GM23338 (cell line): ENCODE results near the gene SYT12. TPM values are rescaled to one million over a fixed set of nuclear protein-coding genes. Genes with fewer than 3 reads are reported as not detected.

Source experiments
- ATAC-seq: fragments of 200-7000 bp; cut with Tn5 transposase; 3 replicates; pipeline ENCODE4 v1.9.1; 2020
- DNase-seq: peaks from one replicate; pipeline ENCODE4 v3.0.0-alpha.2; 2015; ENCODE audit warnings: low spot score
- H2AFZ ChIP-seq: fragments of 200-600 bp; sonication (generic); 2 replicates; pipeline ENCODE4 v1.8.0; 2016; ENCODE audit warnings: antibody characterized with exemption, mild to moderate bottlenecking, moderate library complexity
- H3F3A ChIP-seq: fragments of 200-600 bp; sonication (generic); replicated peaks from 2 replicates; pipeline ENCODE4 v1.8.0; 2017; ENCODE audit warnings: antibody characterized with exemption, mixed run types, low read depth
- H3K27ac ChIP-seq: fragments of 200-600 bp; sonication (generic); 2 replicates; pipeline ENCODE4 v1.6.1; 2016; ENCODE audit warnings: low read depth
- H3K27me3 ChIP-seq: fragments of 200-600 bp; sonication (generic); 2 replicates; pipeline ENCODE4 v1.8.0; 2016; ENCODE audit warnings: mild to moderate bottlenecking, mixed run types, moderate library complexity; ENCODE audit not compliant: insufficient read depth
- H3K36me3 ChIP-seq: fragments of 200-600 bp; sonication (generic); 2 replicates; pipeline ENCODE4 v1.8.0; 2016; ENCODE audit warnings: mild to moderate bottlenecking; ENCODE audit not compliant: insufficient read depth
- H3K4me1 ChIP-seq: fragments of 200-600 bp; sonication (generic); 2 replicates; pipeline ENCODE4 v1.8.0; 2016; ENCODE audit warnings: mild to moderate bottlenecking, moderate library complexity; ENCODE audit not compliant: insufficient read depth
- H3K4me2 ChIP-seq: fragments of 200-600 bp; sonication (generic); 2 replicates; pipeline ENCODE4 v1.7.1; 2017; ENCODE audit warnings: mixed run types
- H3K4me3 ChIP-seq: fragments of 200-600 bp; sonication (generic); 2 replicates; pipeline ENCODE4 v1.6.1; 2016; ENCODE audit warnings: mixed run types
- H3K79me2 ChIP-seq: fragments of 200-600 bp; sonication (generic); replicated peaks from 2 replicates; pipeline ENCODE4 v1.8.0; 2017; ENCODE audit warnings: mild to moderate bottlenecking; ENCODE audit not compliant: insufficient read depth
- H3K9me2 ChIP-seq: fragments of 200-600 bp; sonication (generic); 2 replicates; pipeline ENCODE4 v1.8.0; 2017; ENCODE audit not compliant: insufficient read depth
- H4K20me1 ChIP-seq: fragments of 200-600 bp; sonication (generic); replicated peaks from 2 replicates; pipeline ENCODE4 v1.8.0; 2017; ENCODE audit warnings: mild to moderate bottlenecking; ENCODE audit not compliant: insufficient read depth
- H3K27ac Mint-ChIP-seq: 2 replicates; pipeline ENCODE4 v1.8.0; 2020; ENCODE audit warnings: inconsistent platforms, mild to moderate bottlenecking, moderate library complexity, mixed read lengths
- H3K27me3 Mint-ChIP-seq: 3 replicates; pipeline ENCODE4 v1.8.0; 2022; ENCODE audit warnings: low read depth, mild to moderate bottlenecking, moderate library complexity, mixed read lengths, inconsistent platforms; ENCODE audit not compliant: insufficient read depth, poor library complexity
- H3K36me3 Mint-ChIP-seq: 3 replicates; pipeline ENCODE4 v1.8.0; 2021; ENCODE audit warnings: low read depth, mild to moderate bottlenecking, inconsistent platforms, moderate library complexity, mixed read lengths
- H3K4me1 Mint-ChIP-seq: 3 replicates; pipeline ENCODE4 v1.8.0; 2020; ENCODE audit warnings: mild to moderate bottlenecking, inconsistent platforms, mixed read lengths
- H3K4me3 Mint-ChIP-seq: 3 replicates; pipeline ENCODE4 v1.8.0; 2021; ENCODE audit warnings: moderate library complexity, mild to moderate bottlenecking, inconsistent platforms, mixed read lengths
- H3K9me3 Mint-ChIP-seq: 3 replicates; pipeline ENCODE4 v1.8.0; 2020; ENCODE audit warnings: moderate library complexity, mild to moderate bottlenecking, inconsistent platforms, mixed read lengths
- EZH2 ChIP-seq: fragments of 200-600 bp; sonication (generic); IDR thresholded peaks from one replicate; pipeline ENCODE4 v1.8.0; 2017; ENCODE audit warnings: antibody characterized with exemption, mild to moderate bottlenecking, low read depth; ENCODE audit not compliant: unreplicated experiment
- EZH2phosphoT487 ChIP-seq: fragments of 200-600 bp; sonication (generic); IDR thresholded peaks from one replicate; pipeline ENCODE4 v1.8.1; 2018; ENCODE audit warnings: antibody characterized with exemption; ENCODE audit not compliant: unreplicated experiment
- JUNB ChIP-seq: IDR thresholded peaks from one replicate; pipeline ENCODE4 v1.6.1; 2016; ENCODE audit warnings: antibody characterized with exemption; ENCODE audit not compliant: unreplicated experiment
- STAT1 ChIP-seq: IDR thresholded peaks from one replicate; pipeline ENCODE4 v1.6.1; 2016; ENCODE audit warnings: antibody characterized with exemption; ENCODE audit not compliant: unreplicated experiment
- ZNF114 ChIP-seq: fragments of 250-450 bp; sonication (Bioruptor Pico); IDR thresholded peaks from 2 replicates; pipeline ENCODE4 v1.5.0; 2020; ENCODE audit warnings: mild to moderate bottlenecking, moderate library complexity
- polyA plus RNA-seq: library from polyadenylated mRNA; unstranded; fragments of >200 nt; fragmentation: Nextera tagmentation; extraction: Ambion mirVana; gene quantifications from 2 replicates; pipeline ENCODE4 v1.2.1, GENCODE V29; 2016
- total RNA-seq: library from RNA; depleted of rRNA; stranded (reverse); fragments of >200 nt; shearing (Covaris generic); gene quantifications from 2 replicates; pipeline ENCODE4 v1.2.3, GENCODE V29; 2014
- TF ChIP-seq, protein P1 (sequence below): IDR thresholded peaks from 2 replicates; pipeline ENCODE4 v1.6.1; 2016; ENCODE audit warnings: antibody characterized with exemption
- TF ChIP-seq, protein P2 (sequence below): fragments of 250-450 bp; sonication (Bioruptor Pico); IDR thresholded peaks from 2 replicates; pipeline ENCODE4 v1.5.0; 2020; ENCODE audit warnings: mild to moderate bottlenecking, moderate library complexity

SYT12 gene
- total and polyA plus RNA-seq, 2 experiments from 2014 or later, result 0.92 to 2.5 TPM

DNA sequence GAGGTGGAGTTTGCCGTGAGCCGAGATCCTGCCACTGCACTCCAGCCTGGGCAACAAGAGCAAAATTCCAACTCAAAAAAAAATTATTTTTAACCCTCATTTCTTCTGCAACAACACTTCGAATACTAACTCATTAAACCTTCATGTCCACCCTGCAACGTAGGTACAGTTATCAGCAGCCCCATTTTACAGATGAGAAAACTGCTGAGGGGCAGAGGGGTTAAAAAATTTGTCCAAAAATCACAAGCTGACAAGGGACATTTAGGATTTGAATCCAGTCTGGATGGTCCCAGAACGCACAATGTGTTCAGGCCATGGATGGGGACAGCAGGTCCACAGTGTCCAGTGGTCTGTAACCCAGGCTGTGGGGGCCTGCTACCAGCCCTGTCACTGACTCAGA lies 62.7 kb downstream of the SYT12 start:
- Histone ChIP-seq H3F3A (no peaks in the 10 kb centered on the region), H3K4me3 (no peak overlapping the region), H3K9me2 (no peaks in the 10 kb centered on the region), H3K79me2 (no peaks in the 10 kb centered on the region), H3K36me3 (no peaks in the 10 kb centered on the region), H3K4me1 (peaks cover 7% of the 10 kb centered on the region; the same call in 1 of the 2 replicates), H4K20me1 (no peaks in the 10 kb centered on the region), H3K27ac (no peak overlapping the region), H2AFZ (no peak overlapping the region), H3K4me2 (no peak overlapping the region), H3K27me3 (no peaks in the 10 kb centered on the region)
- H3K4me3 Mint-ChIP-seq, result no peak overlapping the region
- DNase-seq, result no peak
- peaks cover 12% of the 10 kb centered on the region for H3K4me1 Mint-ChIP-seq
- H3K9me3 Mint-ChIP-seq, result no peaks in the 10 kb centered on the region; the same call in 2 of the 3 replicates
- peaks cover 8% of the 10 kb centered on the region for H3K27me3 Mint-ChIP-seq
- no peak for ATAC-seq
- TF ChIP-seq ZNF114 (CRISPR knock-in tag), result no peak
- TF ChIP-seq, protein P1, sequence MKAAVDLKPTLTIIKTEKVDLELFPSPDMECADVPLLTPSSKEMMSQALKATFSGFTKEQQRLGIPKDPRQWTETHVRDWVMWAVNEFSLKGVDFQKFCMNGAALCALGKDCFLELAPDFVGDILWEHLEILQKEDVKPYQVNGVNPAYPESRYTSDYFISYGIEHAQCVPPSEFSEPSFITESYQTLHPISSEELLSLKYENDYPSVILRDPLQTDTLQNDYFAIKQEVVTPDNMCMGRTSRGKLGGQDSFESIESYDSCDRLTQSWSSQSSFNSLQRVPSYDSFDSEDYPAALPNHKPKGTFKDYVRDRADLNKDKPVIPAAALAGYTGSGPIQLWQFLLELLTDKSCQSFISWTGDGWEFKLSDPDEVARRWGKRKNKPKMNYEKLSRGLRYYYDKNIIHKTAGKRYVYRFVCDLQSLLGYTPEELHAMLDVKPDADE, result no peak
- TF ChIP-seq STAT1, result no peak
- no peak for TF ChIP-seq EZH2phosphoT487
- no peak for TF ChIP-seq JUNB
- TF ChIP-seq EZH2, result no peak
- TF ChIP-seq, protein P2, sequence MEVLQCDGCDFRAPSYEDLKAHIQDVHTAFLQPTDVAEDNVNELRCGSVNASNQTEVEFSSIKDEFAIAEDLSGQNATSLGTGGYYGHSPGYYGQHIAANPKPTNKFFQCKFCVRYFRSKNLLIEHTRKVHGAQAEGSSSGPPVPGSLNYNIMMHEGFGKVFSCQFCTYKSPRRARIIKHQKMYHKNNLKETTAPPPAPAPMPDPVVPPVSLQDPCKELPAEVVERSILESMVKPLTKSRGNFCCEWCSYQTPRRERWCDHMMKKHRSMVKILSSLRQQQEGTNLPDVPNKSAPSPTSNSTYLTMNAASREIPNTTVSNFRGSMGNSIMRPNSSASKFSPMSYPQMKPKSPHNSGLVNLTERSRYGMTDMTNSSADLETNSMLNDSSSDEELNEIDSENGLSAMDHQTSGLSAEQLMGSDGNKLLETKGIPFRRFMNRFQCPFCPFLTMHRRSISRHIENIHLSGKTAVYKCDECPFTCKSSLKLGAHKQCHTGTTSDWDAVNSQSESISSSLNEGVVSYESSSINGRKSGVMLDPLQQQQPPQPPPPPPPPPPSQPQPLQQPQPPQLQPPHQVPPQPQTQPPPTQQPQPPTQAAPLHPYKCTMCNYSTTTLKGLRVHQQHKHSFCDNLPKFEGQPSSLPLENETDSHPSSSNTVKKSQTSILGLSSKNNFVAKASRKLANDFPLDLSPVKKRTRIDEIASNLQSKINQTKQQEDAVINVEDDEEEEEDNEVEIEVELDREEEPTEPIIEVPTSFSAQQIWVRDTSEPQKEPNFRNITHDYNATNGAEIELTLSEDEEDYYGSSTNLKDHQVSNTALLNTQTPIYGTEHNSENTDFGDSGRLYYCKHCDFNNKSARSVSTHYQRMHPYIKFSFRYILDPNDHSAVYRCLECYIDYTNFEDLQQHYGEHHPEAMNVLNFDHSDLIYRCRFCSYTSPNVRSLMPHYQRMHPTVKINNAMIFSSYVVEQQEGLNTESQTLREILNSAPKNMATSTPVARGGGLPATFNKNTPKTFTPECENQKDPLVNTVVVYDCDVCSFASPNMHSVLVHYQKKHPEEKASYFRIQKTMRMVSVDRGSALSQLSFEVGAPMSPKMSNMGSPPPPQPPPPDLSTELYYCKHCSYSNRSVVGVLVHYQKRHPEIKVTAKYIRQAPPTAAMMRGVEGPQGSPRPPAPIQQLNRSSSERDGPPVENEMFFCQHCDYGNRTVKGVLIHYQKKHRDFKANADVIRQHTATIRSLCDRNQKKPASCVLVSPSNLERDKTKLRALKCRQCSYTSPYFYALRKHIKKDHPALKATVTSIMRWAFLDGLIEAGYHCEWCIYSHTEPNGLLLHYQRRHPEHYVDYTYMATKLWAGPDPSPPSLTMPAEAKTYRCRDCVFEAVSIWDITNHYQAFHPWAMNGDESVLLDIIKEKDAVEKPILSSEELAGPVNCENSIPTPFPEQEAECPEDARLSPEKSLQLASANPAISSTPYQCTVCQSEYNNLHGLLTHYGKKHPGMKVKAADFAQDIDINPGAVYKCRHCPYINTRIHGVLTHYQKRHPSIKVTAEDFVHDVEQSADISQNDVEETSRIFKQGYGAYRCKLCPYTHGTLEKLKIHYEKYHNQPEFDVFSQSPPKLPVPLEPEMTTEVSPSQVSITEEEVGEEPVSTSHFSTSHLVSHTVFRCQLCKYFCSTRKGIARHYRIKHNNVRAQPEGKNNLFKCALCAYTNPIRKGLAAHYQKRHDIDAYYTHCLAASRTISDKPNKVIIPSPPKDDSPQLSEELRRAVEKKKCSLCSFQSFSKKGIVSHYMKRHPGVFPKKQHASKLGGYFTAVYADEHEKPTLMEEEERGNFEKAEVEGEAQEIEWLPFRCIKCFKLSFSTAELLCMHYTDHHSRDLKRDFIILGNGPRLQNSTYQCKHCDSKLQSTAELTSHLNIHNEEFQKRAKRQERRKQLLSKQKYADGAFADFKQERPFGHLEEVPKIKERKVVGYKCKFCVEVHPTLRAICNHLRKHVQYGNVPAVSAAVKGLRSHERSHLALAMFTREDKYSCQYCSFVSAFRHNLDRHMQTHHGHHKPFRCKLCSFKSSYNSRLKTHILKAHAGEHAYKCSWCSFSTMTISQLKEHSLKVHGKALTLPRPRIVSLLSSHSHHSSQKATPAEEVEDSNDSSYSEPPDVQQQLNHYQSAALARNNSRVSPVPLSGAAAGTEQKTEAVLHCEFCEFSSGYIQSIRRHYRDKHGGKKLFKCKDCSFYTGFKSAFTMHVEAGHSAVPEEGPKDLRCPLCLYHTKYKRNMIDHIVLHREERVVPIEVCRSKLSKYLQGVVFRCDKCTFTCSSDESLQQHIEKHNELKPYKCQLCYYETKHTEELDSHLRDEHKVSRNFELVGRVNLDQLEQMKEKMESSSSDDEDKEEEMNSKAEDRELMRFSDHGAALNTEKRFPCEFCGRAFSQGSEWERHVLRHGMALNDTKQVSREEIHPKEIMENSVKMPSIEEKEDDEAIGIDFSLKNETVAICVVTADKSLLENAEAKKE (CRISPR knock-in tag), result no peak
- no peak overlapping the region for H3K27ac Mint-ChIP-seq
- H3K36me3 Mint-ChIP-seq, result no peaks in the 10 kb centered on the region
